NCI-H1092 treated with DMSO at 0.1 percent for 48 hours (cell line): ENCODE results near the gene LY6G6D.

ENCODE experiments used
- DNase-seq: peaks from one replicate; lab custom pipeline; 2025; lab: John Stamatoyannopoulos, UW

Gene LY6G6D

GRCh38 chr6:31736021-31736767 is 21.0 kb downstream of the LY6G6D start, which contains the start of gene CLIC1:
Gene CLIC1 (minus strand): TSS chr6:31736530. CDS start chr6:31736300, 230 bp downstream.
- peak; percentile 52 for DNase-seq

DNA sequence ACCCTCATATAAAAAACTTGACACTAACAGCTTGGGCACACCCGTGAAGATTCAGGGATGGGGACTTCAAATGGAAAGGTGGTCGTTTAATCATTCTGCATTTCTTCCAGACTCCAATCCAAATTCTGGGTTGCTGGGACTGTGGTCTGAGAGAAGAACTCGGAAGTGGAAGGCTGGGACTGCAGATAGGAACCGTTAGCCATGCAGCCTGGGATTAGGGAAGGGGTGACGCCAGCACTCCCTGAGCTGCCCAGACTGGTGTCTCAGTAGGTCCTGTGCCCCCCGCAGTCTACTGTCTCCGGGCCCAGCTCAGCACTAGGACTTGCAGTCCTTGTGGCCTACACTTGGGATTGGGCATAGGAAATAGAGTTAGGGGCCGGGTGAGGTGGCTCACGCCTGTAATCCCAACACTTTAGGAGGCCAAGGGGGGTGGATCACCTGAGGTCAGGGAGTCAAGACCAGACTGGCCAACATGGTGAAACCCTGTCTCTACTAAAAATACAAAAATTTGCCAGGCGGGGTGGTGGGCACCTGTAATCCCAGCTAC is 21.7 kb downstream of the LY6G6D start:
- DNase-seq: no peak

- DNase-seq: peak; percentile 62
Measured at GRCh38 chr6:31737315-31737990, 22.3 kb downstream of the LY6G6D start.

- peak; percentile 90 for DNase-seq
Measured at GRCh38 chr6:31737991-31738979, 23.1 kb downstream of the LY6G6D start.

- peak; percentile 97 for DNase-seq
Measured at GRCh38 chr6:31739639-31740396, 24.7 kb downstream of the LY6G6D start, which contains the start of gene MSH5. Gene MSH5 (plus strand): TSS chr6:31740005. CDS start chr6:31740467, 462 bp downstream.

DNA sequence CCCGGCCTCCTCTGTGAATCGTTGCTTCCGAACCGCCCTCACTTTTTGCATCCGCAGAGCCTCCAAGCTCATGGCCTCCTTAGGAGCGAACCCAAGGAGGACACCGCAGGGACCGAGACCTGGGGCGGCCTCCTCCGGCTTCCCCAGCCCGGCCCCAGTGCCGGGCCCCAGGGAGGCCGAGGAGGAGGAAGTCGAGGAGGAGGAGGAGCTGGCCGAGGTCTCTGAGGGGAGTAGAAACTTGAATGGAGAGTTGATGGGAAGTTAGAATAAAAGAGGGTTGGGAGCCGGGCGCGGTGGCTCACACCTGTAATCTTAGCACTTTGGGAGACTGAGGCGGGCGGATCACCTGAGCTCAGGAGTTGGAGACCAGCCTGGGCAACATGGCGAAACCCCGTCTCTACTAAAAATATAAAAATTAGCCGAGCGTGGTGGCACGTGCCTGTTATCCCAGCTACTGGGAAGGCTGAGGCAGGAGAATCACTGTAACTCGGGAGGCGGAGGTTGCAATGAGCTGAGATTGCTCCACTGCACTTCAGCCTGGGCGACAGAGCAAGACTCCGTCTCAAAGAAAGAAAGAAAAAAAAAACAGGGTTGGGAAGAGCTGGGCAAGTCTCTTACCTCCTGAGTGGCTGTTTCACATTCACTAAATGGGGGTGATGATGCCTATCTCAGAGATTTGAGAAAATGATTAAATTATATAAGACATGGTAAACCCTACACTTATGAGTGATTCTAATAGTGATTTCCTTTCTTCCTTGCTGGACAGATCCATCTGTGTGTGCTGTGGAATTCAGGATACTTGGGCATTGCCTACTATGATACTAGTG is 25.5 kb downstream of the LY6G6D start:
- no peak for DNase-seq

GRCh38 chr6:31741815-31742214 is 26.7 kb downstream of the LY6G6D start:
- DNase-seq: no peak

DNA sequence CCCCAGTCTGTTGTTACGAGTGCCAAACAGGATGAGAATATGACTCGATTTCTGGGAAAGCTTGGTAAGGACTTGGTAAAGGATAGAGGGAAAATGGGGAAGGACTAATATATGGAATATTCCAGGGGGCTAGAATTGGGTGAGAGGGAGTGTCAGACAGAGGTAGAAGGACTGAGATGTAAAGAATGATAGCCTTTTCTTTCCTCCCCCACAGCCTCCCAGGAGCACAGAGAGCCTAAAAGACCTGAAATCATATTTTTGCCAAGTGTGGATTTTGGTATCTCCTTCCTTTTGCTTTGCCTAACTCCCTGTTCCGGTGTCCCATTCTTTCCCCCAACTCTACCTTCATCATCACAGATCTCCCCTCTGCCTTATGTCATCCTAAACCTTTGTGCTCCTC is 27.7 kb downstream of the LY6G6D start:
- no peak for DNase-seq

DNA sequence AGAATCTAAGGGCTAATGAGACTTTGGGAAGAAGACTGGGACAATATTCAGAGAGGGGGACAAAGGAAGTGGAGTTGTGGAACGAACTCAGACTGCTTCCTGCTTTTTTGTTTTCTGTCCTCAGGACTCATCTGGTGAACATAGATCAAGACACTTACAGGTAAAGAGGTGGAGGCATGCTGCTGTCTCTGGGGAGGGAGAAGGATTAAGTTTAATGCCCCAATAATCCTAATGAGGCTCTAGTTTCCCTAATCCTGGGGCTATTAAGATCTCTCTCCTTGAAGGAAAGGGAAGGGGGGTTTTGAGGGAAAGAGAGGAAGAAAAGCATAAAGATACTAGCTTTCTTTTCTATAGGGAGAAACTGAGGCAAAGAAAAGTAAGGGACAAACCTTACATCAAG is 29.3 kb downstream of the LY6G6D start:
- DNase-seq: no peak

GRCh38 chr6:31749301-31750036 is 34.3 kb downstream of the LY6G6D start:
- no peak for DNase-seq

DNA sequence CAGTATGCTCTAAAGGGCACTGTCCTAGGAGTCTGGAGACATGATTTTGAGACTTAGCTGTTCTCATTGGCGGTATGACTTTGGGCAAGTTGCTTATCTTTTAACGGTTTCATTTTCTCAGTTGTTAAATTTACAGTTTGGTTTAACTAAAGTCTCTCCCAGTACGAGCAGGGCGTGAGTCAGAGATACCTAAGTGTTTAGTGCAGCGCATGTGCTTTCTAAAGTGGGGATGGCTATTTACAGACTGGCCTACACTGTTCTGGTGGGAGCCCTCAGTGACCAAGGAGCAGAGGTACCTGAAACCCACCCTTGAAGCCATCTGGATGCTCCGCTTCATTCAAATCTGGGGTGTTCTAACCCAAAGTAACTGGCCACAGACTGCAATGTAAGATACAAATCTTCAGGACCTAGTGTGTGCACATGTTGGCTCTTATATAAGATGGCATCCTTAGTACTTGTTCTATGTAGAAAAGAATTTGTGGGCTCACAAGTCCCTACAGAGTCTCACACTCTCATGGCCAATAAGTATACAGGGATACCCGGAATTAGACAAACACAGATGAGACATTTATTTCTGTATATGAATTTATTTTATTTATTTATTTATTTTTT is 35.4 kb downstream of the LY6G6D start:
- no peak for DNase-seq

DNA sequence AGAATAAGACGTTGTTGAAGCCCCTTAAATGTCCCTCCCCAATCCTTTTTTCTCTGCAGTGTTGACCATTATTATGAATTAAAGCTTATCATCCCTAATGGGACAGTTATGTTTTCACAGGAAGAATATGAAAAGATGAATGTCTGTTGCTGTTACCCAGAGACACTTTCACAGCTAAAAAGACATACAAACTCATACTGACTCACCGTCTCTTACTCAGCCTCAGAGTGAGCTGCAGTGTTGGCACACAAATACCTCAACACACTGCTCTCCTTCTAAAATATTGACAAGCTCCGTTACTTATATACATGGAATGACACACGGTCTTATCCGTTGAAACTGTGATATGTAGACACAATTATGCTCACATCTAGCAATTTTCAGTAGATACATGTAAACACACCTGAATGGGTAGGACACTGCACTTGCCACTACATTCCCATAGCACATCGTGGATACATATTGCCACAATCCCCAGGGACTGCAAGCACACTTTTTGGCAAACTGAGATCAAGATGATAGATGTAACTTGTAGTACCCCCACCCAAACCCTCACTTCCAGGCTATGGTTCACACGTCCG is 37.7 kb downstream of the LY6G6D start:
- no peak for DNase-seq

- DNase-seq: no peak
Measured at GRCh38 chr6:31758281-31758680, 43.1 kb downstream of the LY6G6D start.

GRCh38 chr6:31760790-31761189 is 45.6 kb downstream of the LY6G6D start:
- no peak for DNase-seq

DNA sequence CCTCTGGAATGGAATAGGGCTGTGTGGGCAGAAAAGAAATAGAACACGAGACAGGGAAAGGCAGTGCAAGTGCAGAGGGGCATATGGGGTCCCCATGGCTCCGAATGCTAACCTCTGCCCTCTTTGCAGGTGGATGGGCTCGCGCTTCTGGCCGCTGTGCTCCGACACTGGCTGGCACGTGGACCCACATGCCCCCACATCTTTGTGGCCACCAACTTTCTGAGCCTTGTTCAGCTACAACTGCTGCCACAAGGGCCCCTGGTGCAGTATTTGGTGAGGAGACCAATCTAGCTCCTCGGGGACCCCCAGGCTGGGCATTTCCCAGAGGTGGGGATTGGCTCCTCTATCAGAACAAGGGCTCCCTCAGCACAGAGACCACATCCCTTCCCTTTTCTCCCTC is 46.2 kb downstream of the LY6G6D start:
- no peak for DNase-seq

- no peak for DNase-seq
Measured at GRCh38 chr6:31762356-31762755, 47.2 kb downstream of the LY6G6D start, which contains the start of gene SAPCD1. Gene SAPCD1 (plus strand): TSS chr6:31762656. CDS start chr6:31763055, 399 bp downstream.

DNA sequence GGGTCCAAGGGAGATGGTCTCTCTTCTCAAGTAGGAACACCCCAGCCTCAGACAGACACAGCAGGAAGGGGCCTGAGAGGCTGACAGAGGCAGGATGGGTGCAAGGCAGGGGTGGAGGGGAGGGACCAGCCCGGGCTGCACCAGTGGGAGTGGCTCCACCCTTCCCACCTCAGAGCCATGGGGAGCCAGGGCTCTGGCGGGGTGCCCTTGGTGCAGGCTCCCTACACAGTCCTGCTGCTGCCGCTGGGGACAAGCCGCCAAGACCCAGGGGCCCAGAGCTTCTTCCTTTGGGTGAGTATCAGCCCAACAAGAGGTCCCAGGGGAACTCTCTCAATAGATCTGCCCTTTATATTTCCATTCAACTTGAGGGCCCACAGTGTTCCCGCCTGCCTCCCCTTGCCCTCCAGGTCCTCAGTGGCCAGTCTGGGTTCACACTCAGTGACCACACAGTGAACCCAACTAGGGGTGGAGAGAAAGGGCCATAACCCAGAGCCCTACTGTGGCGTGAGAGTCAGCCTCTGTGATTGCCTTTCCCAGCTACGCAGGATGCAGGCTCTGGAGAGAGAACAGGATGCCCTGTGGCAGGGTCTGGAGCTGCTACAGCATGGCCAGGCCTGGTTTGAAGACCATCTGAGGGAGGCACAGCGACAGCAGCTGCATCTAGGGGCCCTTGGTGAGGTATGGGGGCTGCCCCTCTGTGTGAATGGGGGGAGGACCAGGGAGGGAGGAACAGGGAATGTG is 47.9 kb downstream of the LY6G6D start:
- DNase-seq: no peak

- no peak for DNase-seq
Measured at GRCh38 chr6:31763619-31763940, 48.4 kb downstream of the LY6G6D start.
